22Rv1 (cell line): ENCODE data around the gene PPAT.
"Not testable (repeated sequence)": the region's sequence is repeated elsewhere in the genome, so short reads cannot be mapped to it uniquely, and the experiment has no call there.

Experiments
- H3K27ac ChIP-seq: fragments of 450-650 bp; 2 replicates; pipeline ENCODE4 v1.5.1; 2017
- CTCF ChIP-seq: fragments of 450-650 bp; IDR thresholded peaks from 2 replicates; pipeline ENCODE4 v1.5.1; 2017; ENCODE audit warnings: mild to moderate bottlenecking
- ZFX ChIP-seq: fragments of 450-650 bp; IDR thresholded peaks from 2 replicates; pipeline ENCODE4 v1.6.1; 2017; ENCODE audit warnings: antibody characterized with exemption, borderline replicate concordance

Gene PPAT

DNA sequence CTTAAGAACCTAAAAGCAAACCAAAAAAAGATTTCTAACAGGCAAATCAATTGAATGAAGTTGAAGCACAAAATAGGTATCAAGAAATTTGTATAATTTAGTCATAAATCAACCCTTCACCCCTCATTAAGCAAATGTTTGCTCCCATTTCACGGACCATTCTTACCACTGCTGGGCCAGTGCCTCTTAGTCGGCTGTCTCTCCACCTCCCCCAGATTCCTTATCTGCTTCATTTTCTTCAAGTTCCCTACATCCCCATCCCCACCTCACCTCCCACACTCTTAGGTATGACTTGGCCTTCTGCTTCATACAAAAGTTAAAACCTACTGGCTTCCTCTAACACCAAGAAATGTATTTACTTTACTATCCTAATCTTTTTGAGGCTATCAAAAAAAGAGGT is 60.0 kb downstream of the PPAT start:
- no peak for TF ChIP-seq CTCF
- H3K27ac ChIP-seq, result no peak overlapping the region

DNA sequence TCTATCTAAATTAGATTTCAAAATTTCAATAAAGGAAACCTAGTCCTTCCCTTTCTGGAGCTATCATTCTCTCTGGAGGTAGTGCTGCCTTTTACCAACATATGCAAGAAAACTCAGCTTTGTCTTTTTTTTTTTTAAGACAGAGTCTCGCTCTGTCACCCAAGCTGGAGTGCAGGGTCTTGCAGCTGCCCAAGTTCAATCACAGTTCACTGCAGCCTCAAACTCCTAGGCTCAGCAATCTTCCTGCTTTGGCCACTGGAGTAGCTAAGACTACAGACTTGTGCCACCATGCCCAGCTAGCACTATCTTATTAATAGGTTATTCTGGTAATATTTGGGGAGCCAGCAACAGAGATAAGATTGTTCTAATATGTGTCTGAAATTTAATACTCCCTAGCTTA is 60.5 kb downstream of the PPAT start:
- no peak overlapping the region for H3K27ac ChIP-seq
- TF ChIP-seq ZFX, result no peak
- no peak for TF ChIP-seq CTCF

DNA sequence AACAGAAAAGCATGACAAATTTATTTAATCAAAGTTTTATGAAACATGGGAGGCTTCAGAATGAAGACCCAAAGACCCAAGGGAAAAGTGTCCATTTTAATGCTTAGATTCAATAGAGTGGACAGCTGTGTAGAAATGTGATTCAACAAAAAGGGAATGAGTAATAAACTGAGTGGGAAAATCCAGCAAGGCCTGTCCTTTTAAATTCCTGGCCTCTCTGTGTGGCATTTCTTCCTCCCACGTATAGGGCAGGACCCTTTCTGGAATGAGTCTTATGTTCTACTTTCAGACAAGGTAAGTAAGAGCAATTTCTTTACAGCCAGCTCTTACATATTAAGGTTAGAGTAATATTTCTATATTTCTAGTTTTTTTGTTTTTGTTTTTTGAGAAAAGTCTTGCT is 62.6 kb downstream of the PPAT start:
- H3K27ac ChIP-seq, result no peak overlapping the region

DNA sequence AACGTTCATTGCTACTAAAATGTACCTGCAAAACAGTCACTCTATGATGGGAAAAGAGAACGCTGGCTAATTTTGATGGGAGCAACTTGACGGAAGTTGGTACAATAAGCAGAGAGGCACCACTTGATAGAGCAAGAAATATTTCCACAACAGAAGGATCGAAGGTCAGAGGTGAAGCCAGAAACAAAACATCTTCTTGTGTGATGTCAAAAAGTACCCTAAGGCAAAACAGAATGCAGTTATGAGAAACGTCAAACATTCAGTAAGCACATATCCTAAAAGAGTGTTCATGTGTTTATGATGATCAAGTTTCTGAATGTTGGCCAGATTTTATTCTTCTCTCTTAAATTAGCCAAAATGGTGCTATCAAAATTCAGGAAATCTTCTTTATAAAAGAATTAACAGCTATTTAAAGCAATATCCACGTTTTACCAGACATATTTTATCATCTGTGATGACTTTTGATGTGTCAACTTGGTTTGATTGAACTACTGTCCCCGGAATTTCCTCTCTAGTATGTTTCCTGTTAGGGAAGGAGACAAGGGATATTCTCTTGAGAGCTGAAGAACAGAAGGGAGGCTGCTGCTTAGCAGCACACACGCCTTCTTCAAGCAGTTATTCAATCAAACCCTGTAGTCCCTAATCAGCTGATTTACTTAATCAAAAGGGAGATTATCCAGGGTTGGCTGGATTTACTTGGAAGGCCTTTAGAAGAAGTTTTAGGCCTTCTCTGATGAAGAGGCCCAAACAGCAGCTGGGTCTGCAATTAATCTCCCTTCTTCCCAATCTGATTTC is 63.8 kb downstream of the PPAT start:
- no peak overlapping the region for H3K27ac ChIP-seq
- no peak for TF ChIP-seq CTCF
- no peak for TF ChIP-seq ZFX

More for the DNA sequence above, 62.6 kb downstream of the PPAT start:
- no peak for TF ChIP-seq ZFX
- no peak for TF ChIP-seq CTCF

- H3K27ac ChIP-seq, result no peak overlapping the region
- TF ChIP-seq CTCF (no peak), ZFX (no peak)
Observed at GRCh38 chr4:56370377-56370776, 65.0 kb downstream of the PPAT start.

GRCh38 chr4:56362981-56363380 is 72.4 kb downstream of the PPAT start:
- not testable (repeated sequence) for H3K27ac ChIP-seq

- H3K27ac ChIP-seq, result no peak overlapping the region
- TF ChIP-seq ZFX (no peak), CTCF (no peak)
Observed at GRCh38 chr4:56360071-56360470, 75.3 kb downstream of the PPAT start.

DNA sequence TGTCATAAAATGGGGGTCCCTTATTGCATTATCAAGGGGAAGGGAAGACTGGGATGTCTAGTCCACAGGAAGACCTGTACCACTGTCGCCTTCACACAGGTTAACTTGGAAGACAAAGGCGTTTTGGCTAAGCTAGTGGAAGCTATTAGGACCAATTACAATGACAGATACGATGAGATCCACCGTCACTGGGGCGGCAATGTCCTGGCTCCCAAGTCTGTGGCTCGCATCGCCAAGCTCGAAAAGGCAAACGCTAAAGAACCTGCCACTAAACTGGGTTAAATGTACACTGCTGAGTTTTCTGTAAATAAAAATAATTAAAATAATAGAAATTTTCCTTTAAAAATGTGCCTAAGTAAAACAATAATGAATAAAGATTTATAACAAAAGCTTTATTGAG is 78.8 kb downstream of the PPAT start:
- no peak overlapping the region for H3K27ac ChIP-seq
- no peak for TF ChIP-seq ZFX
- no peak for TF ChIP-seq CTCF
